NB4 (cell line): ENCODE measurements around the gene WRAP53.

Experiments
- DNase-seq: peaks from one replicate; pipeline ENCODE4 v3.0.0; 2010; ENCODE audit warnings: low read depth
- H3K4me3 ChIP-seq: one replicate; pipeline ENCODE4 v1.5.1; 2011; ENCODE audit warnings: mild to moderate bottlenecking, low read depth, low read length, moderate library complexity
- MYC ChIP-seq: IDR thresholded peaks from 2 replicates; pipeline ENCODE4 v1.6.1; 2011; ENCODE audit warnings: low read depth, low read length
- POLR2A ChIP-seq: IDR thresholded peaks from 2 replicates; pipeline ENCODE4 v1.6.1; 2011; ENCODE audit warnings: mild to moderate bottlenecking; ENCODE audit not compliant: insufficient read length; ENCODE audit errors: extremely low read depth
- TF ChIP-seq, protein P1 (sequence below): IDR thresholded peaks from 2 replicates; pipeline ENCODE4 v1.6.1; 2011; ENCODE audit warnings: low read depth, low read length
- TF ChIP-seq, protein P2 (sequence below): IDR thresholded peaks from one replicate; pipeline ENCODE4 v1.5.1; 2012; ENCODE audit warnings: low read depth, low read length

WRAP53 gene

DNA sequence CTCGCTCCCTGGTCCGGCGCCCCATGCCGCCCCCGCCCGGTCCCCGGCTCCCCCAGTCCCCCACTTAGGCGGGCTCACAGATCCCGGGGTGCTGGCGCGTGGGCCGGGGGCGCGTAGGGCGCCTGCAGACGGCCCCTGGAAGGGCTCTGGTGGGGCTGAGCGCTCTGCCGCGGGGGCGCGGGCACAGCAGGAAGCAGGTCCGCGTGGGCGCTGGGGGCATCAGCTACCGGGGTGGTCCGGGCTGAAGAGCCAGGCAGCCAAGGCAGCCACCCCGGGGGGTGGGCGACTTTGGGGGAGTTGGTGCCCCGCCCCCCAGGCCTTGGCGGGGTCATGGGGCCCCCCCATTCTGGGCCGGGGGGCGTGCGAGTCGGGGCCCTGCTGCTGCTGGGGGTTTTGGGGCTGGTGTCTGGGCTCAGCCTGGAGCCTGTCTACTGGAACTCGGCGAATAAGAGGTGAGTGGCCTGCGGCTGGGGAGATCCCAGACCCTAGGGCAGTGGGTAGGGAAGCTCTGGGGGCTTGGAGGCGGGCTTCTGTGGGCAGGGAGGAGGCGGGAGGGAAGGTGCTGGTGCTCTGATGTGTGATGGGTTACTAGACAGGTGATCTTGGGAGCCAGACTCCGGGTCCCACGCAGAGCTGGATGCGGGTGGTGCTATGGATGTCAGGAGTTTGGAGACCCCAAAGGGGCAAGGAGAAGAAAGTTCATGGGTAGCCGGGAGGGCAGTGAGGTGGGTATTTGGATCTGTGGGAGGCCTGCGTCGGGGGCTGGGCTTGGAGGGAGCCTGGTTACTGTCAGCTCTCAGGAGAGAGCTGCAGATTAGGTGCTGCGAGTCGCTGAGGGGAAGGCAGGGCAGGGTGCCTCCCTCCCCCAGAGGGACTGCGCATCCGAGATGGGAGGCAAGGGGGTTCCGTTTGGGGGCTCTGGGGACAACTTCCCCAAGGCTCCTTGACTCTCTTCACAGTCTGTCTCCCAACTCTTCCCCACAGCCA lies 17.3 kb downstream of the WRAP53 start:
- TF ChIP-seq, protein P1, sequence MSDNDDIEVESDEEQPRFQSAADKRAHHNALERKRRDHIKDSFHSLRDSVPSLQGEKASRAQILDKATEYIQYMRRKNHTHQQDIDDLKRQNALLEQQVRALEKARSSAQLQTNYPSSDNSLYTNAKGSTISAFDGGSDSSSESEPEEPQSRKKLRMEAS, result no peak
- no peak for TF ChIP-seq POLR2A
- no peak overlapping the region for H3K4me3 ChIP-seq

DNA sequence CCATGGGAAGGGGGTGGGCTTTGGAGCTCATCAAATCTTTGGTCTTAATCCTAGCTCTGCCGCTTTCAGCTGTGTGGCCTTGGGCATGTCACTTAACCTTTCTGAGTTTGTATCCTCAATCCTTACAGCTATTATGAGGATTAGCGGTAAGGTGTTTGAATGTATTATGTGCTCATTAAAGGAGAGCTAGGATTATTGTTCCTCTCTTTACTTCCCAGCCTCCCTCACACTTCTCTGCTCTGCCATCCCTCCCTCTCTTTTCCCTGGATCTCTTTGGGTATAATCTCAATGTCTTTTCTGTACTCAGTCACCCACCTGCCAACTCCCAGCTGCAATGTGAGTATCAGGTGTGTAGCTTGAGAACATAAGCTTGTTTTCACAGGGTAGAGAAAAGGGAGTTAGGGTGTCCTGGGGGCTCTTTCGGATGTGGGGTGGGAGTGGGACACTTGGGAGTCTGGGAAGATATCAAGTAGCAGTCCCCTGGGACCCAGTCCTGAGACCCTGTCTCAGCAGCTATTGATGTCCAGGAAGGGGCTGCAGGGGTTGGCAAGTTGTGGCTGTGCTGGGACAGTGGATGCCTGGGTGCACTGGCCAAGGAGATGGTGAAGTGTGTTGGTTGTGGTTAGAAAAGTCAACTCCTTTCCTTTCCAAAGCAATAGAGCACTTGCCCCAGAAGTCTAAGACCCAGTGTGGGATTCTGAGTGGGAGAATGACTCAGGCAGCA lies 18.5 kb downstream of the WRAP53 start:
- TF ChIP-seq, protein P1, result no peak
- TF ChIP-seq, protein P2, sequence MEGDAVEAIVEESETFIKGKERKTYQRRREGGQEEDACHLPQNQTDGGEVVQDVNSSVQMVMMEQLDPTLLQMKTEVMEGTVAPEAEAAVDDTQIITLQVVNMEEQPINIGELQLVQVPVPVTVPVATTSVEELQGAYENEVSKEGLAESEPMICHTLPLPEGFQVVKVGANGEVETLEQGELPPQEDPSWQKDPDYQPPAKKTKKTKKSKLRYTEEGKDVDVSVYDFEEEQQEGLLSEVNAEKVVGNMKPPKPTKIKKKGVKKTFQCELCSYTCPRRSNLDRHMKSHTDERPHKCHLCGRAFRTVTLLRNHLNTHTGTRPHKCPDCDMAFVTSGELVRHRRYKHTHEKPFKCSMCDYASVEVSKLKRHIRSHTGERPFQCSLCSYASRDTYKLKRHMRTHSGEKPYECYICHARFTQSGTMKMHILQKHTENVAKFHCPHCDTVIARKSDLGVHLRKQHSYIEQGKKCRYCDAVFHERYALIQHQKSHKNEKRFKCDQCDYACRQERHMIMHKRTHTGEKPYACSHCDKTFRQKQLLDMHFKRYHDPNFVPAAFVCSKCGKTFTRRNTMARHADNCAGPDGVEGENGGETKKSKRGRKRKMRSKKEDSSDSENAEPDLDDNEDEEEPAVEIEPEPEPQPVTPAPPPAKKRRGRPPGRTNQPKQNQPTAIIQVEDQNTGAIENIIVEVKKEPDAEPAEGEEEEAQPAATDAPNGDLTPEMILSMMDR, result no peak
- TF ChIP-seq POLR2A (no peak), MYC (no peak)
- no peak overlapping the region for H3K4me3 ChIP-seq
- no peak for DNase-seq

More for the DNA sequence above, 17.3 kb downstream of the WRAP53 start:
- no peak for DNase-seq

DNA sequence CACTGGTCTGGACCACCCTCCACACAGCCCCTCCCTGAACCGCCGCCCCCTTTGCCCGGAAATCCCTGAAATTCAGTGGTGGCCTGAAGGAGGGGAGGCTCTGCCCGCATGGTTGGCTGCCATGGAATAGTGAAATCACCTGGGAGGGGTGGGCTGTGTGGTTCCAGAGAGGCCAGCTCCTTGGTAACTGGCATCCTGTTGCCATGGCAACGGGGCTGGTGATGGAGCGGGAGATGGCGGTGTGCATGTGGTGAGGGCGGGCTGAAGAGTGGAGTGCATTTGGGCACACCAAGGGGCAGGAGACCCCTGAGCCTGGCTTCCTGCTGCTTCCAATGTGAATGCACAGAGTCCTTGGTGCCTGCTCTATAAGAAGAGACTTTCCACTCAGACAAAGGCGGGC lies 19.2 kb downstream of the WRAP53 start:
- no peak for DNase-seq
- TF ChIP-seq MYC (no peak), POLR2A (no peak)
- TF ChIP-seq, protein P2, result no peak
- TF ChIP-seq, protein P1, result no peak
- H3K4me3 ChIP-seq, result no peak overlapping the region

DNA sequence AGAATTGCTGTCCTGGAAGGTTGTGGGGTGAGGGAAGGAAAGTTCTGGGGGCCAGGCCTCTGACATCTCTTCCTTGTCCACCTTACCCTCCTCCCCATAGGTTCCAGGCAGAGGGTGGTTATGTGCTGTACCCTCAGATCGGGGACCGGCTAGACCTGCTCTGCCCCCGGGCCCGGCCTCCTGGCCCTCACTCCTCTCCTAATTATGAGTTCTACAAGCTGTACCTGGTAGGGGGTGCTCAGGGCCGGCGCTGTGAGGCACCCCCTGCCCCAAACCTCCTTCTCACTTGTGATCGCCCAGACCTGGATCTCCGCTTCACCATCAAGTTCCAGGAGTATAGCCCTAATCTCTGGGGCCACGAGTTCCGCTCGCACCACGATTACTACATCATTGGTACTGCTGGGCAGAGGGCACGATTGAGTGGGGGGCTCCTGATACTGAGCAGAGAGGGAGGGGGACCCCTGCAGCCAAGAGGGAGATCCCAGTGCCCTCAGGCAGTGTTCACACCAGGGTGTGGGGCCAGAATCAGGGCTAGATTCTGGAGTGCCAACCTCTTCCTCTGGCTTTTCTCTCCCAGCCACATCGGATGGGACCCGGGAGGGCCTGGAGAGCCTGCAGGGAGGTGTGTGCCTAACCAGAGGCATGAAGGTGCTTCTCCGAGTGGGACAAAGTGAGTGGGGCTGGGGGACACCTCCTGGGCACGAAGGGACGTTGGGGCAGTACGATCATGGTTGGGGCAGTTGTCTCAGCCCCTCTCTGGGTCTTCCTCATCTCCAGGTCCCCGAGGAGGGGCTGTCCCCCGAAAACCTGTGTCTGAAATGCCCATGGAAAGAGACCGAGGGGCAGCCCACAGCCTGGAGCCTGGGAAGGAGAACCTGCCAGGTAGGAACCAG lies 19.8 kb downstream of the WRAP53 start:
- DNase-seq, result no peak
- H3K4me3 ChIP-seq, result no peak overlapping the region
- TF ChIP-seq POLR2A (no peak), MYC (no peak)

DNA sequence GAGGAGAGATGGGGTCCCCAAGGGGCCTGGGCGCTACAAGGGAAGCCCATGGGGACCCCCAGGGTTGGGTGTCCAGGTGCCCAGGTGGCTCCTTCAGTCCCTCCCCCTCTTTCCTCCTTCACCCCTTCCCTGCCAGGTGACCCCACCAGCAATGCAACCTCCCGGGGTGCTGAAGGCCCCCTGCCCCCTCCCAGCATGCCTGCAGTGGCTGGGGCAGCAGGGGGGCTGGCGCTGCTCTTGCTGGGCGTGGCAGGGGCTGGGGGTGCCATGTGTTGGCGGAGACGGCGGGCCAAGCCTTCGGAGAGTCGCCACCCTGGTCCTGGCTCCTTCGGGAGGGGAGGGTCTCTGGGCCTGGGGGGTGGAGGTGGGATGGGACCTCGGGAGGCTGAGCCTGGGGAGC lies 20.8 kb downstream of the WRAP53 start:
- TF ChIP-seq, protein P2, result no peak
- no peak for TF ChIP-seq POLR2A
- TF ChIP-seq, protein P1, result no peak
- no peak for TF ChIP-seq MYC
- no peak for DNase-seq
- H3K4me3 ChIP-seq, result no peak overlapping the region

DNA sequence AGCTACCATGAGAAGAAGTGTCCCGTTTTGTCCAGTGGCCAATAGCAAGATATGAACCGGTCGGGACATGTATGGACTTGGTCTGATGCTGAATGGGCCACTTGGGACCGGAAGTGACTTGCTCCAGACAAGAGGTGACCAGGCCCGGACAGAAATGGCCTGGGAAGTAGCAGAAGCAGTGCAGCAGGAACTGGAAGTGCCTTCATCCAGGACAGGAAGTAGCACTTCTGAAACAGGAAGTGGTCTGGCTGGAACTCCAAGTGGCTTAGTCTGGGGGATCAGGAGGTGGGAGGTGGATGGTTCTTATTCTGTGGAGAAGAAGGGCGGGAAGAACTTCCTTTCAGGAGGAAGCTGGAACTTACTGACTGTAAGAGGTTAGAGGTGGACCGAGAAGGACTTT lies 22.0 kb downstream of the WRAP53 start:
- TF ChIP-seq MYC (no peak), POLR2A (no peak)
- TF ChIP-seq, protein P1, result no peak
- TF ChIP-seq, protein P2, result no peak
- DNase-seq, result no peak
- no peak overlapping the region for H3K4me3 ChIP-seq
